Left renal cortex interstitium (tissue), 4 donors: Measurements from ENCODE around the gene NFKBIE. TPM values are rescaled to one million over a fixed set of nuclear protein-coding genes. Genes with fewer than 3 reads are reported as not detected.

Experiments used
- DNase-seq, 4 donors: peaks; one replicate each; pipeline ENCODE4 v3.0.0-alpha.2; 2013; ENCODE audit warnings: low read depth in 4 of 4, low spot score in 2 of 4, missing footprints in 1 of 4
- polyA plus RNA-seq, 4 donors: library from polyadenylated mRNA; unstranded; fragments of 120-200 nt; gene quantifications; one replicate each; pipeline ENCODE4 v1.2.1, GENCODE V29; 2013; ENCODE audit not compliant: insufficient read length in 4 of 4

NFKBIE gene
- polyA plus RNA-seq, 4 donors, result 9.1 to 14.1 (median 11.1) TPM

DNA sequence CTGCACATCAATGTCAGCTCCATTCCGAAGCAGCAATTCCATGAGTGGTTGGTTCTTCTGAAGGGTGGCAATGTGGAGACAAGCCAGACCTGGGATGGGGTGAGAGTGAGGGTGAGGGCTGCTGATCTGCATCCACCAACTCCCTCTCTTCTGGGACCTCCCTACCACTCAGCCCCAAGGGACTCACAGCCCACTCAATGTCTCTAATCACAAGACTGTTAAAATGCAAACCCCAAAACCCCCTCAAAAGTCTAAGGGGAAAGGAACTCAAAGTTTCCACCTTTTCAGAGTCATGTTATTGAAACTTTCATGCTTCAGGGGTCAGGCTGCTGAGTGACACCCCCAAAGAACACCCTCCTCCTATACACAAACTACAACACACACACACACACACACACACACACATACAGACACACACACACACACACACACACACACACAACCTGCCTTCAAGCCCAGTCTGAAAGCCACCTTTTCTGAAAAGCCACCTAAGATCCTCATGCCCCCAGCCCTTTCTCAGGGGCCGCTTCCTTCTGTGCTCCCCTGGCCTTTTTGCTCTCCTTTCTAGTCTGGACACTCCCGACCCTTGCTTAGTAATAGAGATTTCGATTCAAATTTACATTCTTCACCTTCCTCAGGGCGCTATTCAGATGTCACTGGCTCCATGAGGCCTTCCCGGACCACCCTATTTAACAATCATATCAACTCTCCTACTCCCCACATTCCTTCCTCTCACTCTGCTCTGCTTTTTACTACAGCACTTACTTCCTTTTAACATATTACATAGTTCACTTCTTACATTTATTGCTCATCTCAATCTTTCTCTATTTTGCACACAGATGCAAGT lies 4.7 kb downstream of the NFKBIE start:
- DNase-seq, result no peak

DNA sequence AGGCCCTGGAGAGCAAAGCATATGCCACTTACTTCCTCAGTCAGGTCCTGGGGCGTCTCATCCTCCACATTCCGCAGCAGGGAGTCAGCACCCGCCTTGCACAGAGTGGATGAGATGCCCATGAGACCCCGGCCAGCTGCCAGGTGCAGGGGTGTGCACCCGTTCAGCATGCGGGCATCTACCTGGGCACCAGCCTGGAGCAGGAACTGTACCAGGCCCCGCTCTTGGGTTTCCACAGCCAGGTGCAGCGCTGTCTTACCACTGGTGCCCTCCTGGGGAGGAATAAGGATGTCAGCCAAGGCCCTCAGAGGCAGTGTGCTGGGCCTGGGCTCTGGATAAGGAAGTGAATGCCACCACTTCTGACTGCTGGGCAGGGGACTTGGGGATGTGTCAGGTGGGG lies 5.3 kb downstream of the NFKBIE start:
- DNase-seq, result no peak

DNA sequence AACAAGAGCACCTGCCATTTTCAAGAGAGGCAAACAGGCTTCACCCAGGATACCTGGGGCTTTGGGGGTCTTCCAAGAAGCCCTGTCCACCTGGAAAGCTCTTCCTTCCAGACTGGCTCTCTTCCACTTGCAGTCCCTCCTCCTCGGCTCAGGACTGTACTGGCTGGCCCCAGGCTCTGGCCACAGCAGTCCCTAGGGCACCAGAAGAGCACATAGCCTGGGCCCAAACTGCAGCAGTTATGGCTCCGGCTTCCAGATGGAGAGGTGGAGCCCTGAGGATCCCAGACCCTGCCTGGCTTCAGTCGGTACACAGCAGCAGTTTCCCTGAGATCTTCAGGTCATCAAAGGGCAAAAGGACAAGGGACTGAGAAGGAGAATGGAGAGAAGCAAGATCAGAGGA lies 6.4 kb downstream of the NFKBIE start:
- DNase-seq, result no peak

DNA sequence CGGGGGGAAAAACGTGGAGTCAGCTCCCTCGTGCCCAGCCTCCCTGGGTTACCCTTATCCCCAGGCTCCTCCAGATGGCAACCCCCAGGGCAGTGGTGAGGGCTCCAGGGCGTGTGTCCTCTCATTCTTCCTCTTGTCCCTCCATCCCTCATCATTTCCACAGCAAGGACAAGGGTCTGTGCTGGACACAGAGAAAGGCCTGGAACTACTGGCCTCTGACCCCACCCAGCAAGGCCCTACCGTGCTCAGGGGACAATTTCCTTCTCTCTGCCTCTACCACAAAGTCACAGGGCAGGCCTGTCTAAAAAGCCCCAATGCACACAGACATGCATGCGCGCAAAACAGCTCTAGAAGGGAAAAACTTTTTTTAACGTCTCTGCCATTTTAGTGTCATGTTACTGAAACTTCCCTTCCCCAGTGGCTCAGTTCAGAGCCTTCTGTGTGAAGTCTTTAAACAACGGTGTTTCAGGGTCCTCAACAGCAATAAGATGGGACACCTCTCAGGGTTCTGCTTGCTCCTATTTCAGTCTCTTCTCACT lies 7.0 kb downstream of the NFKBIE start:
- DNase-seq, result no peak

DNA sequence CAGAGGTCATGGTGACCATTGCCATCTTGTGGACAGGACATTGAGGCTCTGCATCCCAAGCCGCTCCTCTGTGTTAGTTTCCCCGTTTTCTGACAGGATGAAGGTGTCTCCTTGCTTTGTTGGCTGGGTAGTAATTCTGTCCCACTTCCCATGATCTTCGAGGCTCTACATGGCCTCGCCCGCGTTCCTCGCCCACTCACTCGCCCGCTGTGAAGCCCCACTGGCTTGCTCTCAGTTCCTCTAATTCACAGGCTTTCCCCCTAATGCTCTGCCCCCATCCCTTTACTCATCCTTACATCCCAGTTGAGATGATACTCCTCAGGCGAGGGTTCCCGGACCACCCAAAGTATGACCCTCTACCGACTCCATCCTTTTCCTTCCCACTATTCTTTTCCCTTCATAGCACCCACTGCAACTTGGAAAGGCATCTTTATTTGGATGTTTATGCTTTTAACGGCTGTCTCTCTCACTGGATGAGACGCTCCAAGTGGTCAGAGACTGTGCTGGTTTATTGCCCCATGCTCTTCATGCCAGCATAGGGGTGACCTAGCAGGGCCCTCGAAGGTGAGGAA lies 7.5 kb downstream of the NFKBIE start:
- no peak for DNase-seq

DNA sequence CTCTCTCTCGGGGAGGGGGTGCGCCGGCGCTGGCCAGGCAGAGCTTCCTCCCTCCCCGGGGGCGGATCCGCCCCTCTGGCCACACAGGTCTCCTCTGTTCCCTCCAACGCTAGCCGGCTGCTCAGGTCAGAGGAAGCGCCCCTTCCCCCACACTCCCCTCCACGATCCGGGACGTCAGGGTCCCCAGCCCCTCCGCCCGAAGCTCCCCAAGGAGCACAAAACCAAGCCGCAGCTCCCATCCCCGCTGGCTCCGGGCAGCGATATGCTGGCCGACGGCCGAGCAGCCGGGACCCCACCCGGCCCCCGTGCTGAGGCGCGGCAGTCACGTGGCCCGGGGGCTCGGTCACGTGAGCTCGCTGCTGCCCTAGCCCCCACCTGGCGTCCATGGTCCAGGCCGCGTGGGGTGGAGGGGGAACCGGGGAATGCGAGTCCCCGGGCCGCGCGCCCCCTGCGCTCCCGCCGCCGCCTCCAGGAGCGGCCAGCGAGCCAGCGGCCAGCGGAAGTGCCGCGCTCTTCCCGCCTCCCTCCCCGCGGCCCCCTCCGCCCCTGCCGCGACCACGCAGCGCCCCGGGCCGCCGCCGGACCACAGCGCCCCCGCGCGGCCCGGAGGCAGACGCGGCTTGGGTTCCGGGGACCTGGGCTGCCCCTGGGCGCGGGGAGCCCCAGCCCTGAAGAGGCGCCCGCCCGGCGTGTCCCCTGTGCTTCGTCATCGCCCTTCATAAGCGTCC lies 8.2 kb downstream of the NFKBIE start, which contains the start of gene SLC35B2:
TSS of gene SLC35B2 (minus strand) at position 504 of the 728 bp plus-strand sequence. CDS start at position 386, 118 bp downstream.
- peak in 2 of 4 donors; percentile 58 to 61 for DNase-seq

DNA sequence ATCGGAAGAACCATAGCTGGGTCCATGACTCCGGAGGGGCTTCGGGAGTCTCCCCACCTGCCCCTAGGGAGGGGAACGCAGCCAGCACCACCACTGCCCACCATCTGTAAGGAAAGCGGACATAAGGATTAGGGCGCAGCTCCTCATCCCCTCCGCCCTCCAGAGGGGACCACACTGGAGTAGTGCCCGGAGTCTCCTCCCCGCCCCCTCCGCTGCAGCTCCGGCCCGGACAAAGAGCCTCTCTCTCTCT lies 8.7 kb downstream of the NFKBIE start:
- no peak for DNase-seq

DNA sequence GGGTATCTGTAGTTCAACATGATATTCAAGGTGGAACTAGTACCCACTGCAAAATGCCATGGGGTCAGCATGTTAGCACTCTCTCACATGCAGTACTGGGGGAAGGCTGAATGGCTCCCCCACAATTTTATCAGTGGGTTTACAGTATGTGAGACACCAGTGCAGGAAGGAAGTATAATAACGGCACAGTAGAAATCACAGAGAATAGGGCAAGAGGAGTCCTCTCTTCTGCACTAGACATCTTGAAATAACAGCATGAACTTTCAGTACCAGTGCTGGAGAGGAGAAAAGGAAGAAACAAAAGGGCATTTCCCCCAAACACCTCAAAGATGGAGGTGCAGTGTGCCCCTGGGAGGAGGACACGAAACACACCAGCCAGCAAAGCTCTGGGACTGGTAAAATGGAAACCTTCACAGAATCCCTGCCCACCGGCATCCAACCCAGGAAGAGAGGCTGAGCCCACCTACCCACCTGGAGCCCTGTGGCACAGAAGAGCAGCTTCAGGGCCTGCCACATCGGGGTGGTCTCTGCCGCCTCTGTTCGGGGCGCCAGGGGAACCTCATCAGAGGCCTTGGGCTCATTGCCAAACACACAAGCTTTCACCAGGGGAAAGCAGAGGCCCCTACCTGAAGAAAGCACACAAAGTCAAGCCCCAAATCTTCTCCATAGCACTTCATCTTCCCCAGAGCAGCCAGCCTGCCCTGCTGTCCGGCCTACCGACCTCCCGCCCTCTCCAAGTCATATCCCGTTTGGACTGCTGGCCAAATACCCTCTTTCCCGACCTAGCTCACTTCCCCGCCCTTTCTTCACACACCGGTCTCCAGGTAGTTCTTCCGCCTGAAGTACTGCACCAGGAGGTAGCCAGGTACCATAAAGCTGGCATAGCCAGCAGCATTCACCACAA lies 9.2 kb downstream of the NFKBIE start:
- DNase-seq, result no peak

DNA sequence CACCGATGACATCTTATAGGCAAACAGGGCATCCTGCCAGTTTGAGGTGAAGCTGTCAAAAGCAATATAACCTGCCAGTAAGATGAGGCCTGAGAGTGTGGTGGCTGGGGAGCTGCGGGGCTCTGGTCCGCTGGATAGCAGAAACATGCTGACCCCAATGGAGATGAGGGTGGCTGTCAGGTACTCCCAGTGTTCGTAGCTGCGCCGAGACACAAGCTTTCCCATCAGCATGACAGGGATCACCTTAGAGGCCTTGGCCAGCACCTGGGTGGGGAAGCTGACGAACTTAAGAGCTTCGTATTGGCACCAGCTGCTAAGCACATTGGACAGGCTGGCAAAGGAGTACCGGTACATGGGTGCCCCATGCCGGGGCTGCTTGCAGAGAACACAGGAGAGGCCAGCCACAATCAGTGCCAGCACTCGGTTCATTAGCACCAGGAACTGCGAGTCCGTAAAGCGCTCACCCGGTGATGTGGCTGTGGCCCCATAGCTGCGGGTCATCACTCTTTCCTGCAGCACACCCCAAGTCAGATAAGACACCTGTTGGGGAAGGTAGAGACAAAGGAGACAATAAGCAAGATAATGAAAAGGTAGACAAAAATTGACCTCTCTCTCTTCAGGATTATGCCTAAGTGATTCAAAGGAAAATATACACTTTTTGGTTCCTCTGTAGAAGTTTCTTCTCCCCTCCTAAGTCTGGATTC lies 10.1 kb downstream of the NFKBIE start:
- DNase-seq, result no peak

DNA sequence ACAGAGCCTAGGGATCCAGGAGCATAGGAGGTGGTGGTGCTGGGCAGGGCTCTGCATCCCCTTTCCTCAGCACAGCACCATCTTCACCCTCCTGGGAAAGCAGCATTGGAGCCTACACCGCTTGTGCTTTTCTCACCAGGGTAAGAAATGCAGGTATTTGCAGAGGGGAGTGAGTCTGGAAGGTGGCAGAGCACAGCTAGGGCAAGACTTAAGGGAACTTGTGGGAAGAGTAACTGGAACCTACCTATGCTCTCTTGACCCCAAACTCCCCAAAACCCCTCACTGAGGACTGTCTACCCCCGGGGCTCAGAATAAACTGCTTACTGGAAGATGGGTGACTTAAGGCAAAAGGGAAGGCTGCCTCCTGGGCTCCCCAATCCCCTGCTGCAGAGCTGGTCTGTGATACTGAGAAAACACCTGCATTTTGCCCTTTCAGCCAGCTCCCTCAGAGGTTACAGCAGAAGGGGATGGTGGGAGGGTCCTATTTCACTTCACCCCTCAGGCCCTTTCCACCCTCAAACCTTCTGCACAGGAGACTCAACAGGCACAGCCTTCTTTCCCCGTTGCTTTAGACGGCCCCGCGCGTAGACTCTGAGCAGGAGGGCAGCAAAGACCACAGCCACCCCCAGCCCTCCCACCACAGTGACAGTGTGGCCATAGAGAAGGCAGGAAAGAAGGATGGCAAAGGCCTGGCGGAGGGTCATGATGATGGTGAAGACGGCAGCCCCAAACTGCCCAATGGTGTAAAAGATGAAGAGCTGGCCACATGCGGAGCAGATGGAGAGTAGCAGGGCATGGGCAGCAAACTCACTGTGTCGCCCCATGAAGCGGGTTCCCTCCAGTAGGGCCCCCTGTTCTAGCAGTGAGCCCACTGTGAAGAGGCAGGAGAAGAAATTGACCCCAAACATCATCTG lies 10.9 kb downstream of the NFKBIE start:
- no peak for DNase-seq

DNA sequence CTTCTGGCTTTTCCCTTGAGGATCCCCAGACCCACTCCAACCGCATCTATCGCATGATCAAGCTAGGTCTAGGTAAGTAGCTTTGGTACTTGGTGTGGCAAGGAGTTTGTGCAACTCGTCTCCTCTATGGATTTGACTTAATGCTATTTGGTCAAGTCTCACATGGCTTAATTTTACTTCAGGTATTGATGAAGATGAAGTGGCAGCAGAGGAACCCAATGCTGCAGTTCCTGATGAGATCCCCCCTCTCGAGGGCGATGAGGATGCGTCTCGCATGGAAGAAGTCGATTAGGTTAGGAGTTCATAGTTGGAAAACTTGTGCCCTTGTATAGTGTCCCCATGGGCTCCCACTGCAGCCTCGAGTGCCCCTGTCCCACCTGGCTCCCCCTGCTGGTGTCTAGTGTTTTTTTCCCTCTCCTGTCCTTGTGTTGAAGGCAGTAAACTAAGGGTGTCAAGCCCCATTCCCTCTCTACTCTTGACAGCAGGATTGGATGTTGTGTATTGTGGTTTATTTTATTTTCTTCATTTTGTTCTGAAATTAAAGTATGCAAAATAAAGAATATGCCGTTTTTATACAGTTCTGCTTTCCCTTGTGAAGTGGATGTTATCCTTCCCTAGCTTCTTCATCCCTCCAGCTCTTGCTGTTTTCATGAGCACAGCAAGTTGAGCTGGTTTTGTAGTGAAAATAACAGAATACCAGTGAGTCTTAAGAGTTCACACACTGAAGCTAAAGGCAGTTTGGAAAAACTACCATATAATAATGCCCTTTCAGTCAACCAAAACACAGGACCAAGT lies 11.8 kb downstream of the NFKBIE start:
- DNase-seq, result no peak

DNA sequence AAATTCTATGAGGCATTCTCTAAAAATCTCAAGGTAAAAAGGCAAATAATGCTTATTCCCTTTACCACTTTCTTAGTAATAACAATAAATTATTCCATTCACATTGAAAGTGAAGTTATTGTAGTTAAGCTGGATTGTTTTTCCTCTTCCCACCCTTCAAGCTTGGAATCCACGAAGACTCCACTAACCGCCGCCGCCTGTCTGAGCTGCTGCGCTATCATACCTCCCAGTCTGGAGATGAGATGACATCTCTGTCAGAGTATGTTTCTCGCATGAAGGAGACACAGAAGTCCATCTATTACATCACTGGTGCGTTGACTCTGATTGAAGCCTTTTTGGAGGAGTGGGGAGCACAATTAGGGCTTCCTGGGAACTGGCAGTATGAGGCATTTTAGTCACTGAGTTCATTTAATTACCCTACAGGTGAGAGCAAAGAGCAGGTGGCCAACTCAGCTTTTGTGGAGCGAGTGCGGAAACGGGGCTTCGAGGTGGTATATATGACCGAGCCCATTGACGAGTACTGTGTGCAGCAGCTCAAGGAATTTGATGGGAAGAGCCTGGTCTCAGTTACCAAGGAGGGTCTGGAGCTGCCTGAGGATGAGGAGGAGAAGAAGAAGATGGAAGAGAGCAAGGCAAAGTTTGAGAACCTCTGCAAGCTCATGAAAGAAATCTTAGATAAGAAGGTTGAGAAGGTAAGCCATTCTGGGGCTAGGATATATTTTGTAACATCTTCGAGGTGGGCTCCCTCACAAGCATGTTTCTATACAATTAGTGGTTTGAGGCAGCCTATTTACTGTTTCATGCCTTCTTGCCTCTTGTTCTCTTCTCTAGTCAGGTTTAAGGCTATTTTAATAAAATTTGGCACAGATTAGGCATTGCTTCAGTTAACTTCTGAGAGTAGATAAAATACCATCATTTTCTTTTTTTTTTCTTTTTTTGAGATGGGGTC lies 13.5 kb downstream of the NFKBIE start:
- no peak for DNase-seq

DNA sequence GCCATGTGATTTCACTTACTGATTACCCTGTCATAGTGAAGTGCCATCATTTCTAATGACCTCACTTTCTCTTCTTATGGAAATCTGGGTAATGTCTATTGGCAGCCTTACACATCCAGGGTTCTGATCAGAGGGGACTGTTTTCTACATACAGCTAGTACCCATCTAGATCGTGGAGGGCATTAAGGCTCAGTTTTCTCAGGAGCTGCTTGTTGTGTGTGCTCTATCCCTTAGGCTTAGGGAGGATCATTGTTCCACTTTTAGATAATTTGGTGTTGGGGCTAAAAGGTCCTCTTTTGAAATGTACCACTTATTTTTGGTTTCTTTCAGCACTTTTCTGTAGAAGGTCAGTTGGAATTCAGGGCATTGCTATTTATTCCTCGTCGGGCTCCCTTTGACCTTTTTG lies 14.6 kb downstream of the NFKBIE start:
- DNase-seq, result no peak

DNA sequence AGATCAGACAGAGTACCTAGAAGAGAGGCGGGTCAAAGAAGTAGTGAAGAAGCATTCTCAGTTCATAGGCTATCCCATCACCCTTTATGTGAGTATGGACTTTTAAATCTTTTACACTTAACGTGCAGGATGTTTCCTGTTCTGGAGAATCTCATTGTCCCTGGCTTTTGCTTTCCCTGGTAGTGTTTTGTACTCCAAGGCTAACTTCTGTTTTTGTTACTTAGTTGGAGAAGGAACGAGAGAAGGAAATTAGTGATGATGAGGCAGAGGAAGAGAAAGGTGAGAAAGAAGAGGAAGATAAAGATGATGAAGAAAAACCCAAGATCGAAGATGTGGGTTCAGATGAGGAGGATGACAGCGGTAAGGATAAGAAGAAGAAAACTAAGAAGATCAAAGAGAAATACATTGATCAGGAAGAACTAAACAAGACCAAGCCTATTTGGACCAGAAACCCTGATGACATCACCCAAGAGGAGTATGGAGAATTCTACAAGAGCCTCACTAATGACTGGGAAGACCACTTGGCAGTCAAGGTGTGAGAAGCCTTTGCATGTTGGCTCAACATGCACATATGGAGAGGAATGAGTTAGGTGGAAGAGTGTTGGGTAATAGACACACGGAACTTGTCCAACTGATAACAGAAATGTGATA lies 15.2 kb downstream of the NFKBIE start:
- DNase-seq, result no peak

DNA sequence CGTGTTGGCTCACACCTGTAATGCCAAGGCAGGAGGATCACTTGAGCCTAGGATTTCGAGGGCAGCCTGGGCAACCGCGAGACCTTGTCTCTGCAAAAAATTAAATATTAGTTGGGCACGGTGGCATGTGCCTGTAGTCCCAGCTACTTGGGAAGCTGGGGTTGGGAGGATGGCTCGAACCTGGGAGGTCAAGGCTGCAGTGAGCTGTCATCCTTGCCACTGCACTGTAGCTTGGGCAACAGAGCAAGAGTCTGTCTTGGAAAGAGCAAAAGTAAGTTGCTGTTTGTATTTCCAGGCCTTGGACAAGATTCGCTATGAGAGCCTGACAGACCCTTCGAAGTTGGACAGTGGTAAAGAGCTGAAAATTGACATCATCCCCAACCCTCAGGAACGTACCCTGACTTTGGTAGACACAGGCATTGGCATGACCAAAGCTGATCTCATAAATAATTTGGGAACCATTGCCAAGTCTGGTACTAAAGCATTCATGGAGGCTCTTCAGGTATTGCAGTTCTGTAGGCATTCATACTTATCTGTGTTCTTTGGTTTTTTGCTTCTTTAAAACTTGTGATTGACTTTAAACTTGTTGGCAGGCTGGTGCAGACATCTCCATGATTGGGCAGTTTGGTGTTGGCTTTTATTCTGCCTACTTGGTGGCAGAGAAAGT lies 16.1 kb downstream of the NFKBIE start:
- DNase-seq, result no peak

DNA sequence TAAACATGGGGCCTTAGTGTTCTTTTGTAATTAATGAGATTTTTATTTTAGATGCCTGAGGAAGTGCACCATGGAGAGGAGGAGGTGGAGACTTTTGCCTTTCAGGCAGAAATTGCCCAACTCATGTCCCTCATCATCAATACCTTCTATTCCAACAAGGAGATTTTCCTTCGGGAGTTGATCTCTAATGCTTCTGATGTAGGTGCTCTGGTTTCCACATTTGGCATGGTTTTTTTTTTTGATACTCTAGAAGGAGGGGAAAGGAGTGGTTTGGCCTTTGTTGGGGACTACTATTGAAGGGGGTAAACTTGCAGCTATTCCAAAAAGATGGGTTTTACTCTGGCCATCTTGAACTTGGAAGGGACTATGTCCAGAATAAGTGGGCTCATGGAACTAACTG lies 16.8 kb downstream of the NFKBIE start:
- no peak for DNase-seq
